Measurements from ENCODE around the gene RNF213.

Gene RNF213

GRCh38 chr17:80362428-80363119 is 101.9 kb downstream of the RNF213 start:
- Mint-ChIP-seq H3K36me3 (ENCODE audit: low read depth) (peaks cover 100% of the 10 kb centered on the region), H3K4me3 (no peak overlapping the region), H3K4me1 (ENCODE audit: low read depth) (no peaks in the 10 kb centered on the region), H3K27me3 (no peaks in the 10 kb centered on the region), H3K27ac (no peak overlapping the region), H3K9me3 (peaks cover 10% of the 10 kb centered on the region)
- intact Hi-C loops (cut with micrococcal nuclease), result no loop called here

- Mint-ChIP-seq H3K27me3 (no peaks in the 10 kb centered on the region), H3K4me3 (no peak overlapping the region), H3K9me3 (peaks cover 10% of the 10 kb centered on the region), H3K36me3 (ENCODE audit: low read depth) (peaks cover 100% of the 10 kb centered on the region), H3K27ac (no peak overlapping the region), H3K4me1 (ENCODE audit: low read depth) (no peaks in the 10 kb centered on the region)
- intact Hi-C loops (cut with micrococcal nuclease), result no loop called here
Observed at GRCh38 chr17:80363120-80363515, 102.5 kb downstream of the RNF213 start.

- no peak overlapping the region for H3K4me3 Mint-ChIP-seq
- peaks cover 100% of the 10 kb centered on the region for H3K36me3 Mint-ChIP-seq (ENCODE audit: low read depth)
Observed at GRCh38 chr17:80363518-80364090, 103.0 kb downstream of the RNF213 start.

GRCh38 chr17:80364091-80364691 is 103.5 kb downstream of the RNF213 start:
- Mint-ChIP-seq H3K27ac (no peak overlapping the region), H3K27me3 (no peaks in the 10 kb centered on the region), H3K36me3 (ENCODE audit: low read depth) (peaks cover 100% of the 10 kb centered on the region), H3K4me3 (no peak overlapping the region), H3K4me1 (ENCODE audit: low read depth) (no peaks in the 10 kb centered on the region), H3K9me3 (peaks cover 10% of the 10 kb centered on the region)
- intact Hi-C loops (cut with micrococcal nuclease), result no loop called here

More at GRCh38 chr17:80363518-80364090, 103.0 kb downstream of the RNF213 start:
- H3K9me3 Mint-ChIP-seq, result peaks cover 10% of the 10 kb centered on the region
- H3K27me3 Mint-ChIP-seq, result no peaks in the 10 kb centered on the region
- H3K4me1 Mint-ChIP-seq (ENCODE audit: low read depth), result no peaks in the 10 kb centered on the region
- no peak overlapping the region for H3K27ac Mint-ChIP-seq
- intact Hi-C loops (cut with micrococcal nuclease), result no loop called here

GRCh38 chr17:80365001-80365965 is 104.6 kb downstream of the RNF213 start:
- peaks cover 9% of the 10 kb centered on the region for H3K9me3 Mint-ChIP-seq
- H3K4me1 Mint-ChIP-seq (ENCODE audit: low read depth), result no peaks in the 10 kb centered on the region
- intact Hi-C loops (cut with micrococcal nuclease), result no loop called here
- peaks cover 100% of the 10 kb centered on the region for H3K36me3 Mint-ChIP-seq (ENCODE audit: low read depth)
- no peaks in the 10 kb centered on the region for H3K27me3 Mint-ChIP-seq
- H3K27ac Mint-ChIP-seq, result no peak overlapping the region
- no peak overlapping the region for H3K4me3 Mint-ChIP-seq

GRCh38 chr17:80365983-80366382 is 105.3 kb downstream of the RNF213 start:
- Mint-ChIP-seq H3K27ac (no peak overlapping the region), H3K4me3 (no peak overlapping the region), H3K9me3 (peaks cover 2% of the 10 kb centered on the region), H3K4me1 (ENCODE audit: low read depth) (no peaks in the 10 kb centered on the region), H3K36me3 (ENCODE audit: low read depth) (peaks cover 100% of the 10 kb centered on the region), H3K27me3 (no peaks in the 10 kb centered on the region)
- intact Hi-C loops (cut with micrococcal nuclease), result no loop called here

- Mint-ChIP-seq H3K4me3 (no peak overlapping the region), H3K27ac (peak overlapping the region; percentile 9), H3K36me3 (ENCODE audit: low read depth) (peaks cover 100% of the 10 kb centered on the region), H3K9me3 (no peaks in the 10 kb centered on the region), H3K27me3 (no peaks in the 10 kb centered on the region), H3K4me1 (ENCODE audit: low read depth) (no peaks in the 10 kb centered on the region)
- intact Hi-C loops (cut with micrococcal nuclease), result no loop called here
Observed at GRCh38 chr17:80367503-80367902, 106.9 kb downstream of the RNF213 start.

- Mint-ChIP-seq H3K9me3 (no peaks in the 10 kb centered on the region), H3K4me3 (no peak overlapping the region), H3K27me3 (no peaks in the 10 kb centered on the region), H3K4me1 (ENCODE audit: low read depth) (peaks cover 12% of the 10 kb centered on the region), H3K27ac (no peak overlapping the region), H3K36me3 (ENCODE audit: low read depth) (peaks cover 100% of the 10 kb centered on the region)
- intact Hi-C loops (cut with micrococcal nuclease), result loop anchor here (10.0 kb wide), 1 partner anchor 46 kb away; no protein-coding TSS in a partner anchor
Observed at GRCh38 chr17:80371196-80371595, 110.5 kb downstream of the RNF213 start.

- H3K4me3 Mint-ChIP-seq, result no peak overlapping the region
- H3K27ac Mint-ChIP-seq, result no peak overlapping the region
- peaks cover 100% of the 10 kb centered on the region for H3K36me3 Mint-ChIP-seq (ENCODE audit: low read depth)
Observed at GRCh38 chr17:80372456-80372855, 111.8 kb downstream of the RNF213 start.

GRCh38 chr17:80372922-80373570 is 112.4 kb downstream of the RNF213 start:
- Mint-ChIP-seq H3K9me3 (no peaks in the 10 kb centered on the region), H3K36me3 (ENCODE audit: low read depth) (peaks cover 100% of the 10 kb centered on the region), H3K4me3 (no peak overlapping the region), H3K4me1 (ENCODE audit: low read depth) (peaks cover 12% of the 10 kb centered on the region), H3K27ac (no peak overlapping the region), H3K27me3 (no peaks in the 10 kb centered on the region)
- intact Hi-C loops (cut with micrococcal nuclease), result loop anchor here (10.0 kb wide), 1 partner anchor 48 kb away; no protein-coding TSS in a partner anchor

More at GRCh38 chr17:80372456-80372855, 111.8 kb downstream of the RNF213 start:
- Mint-ChIP-seq H3K27me3 (no peaks in the 10 kb centered on the region), H3K9me3 (no peaks in the 10 kb centered on the region), H3K4me1 (ENCODE audit: low read depth) (peaks cover 12% of the 10 kb centered on the region)
- intact Hi-C loops (cut with micrococcal nuclease), result loop anchor here (10.0 kb wide), 1 partner anchor 48 kb away; no protein-coding TSS in a partner anchor

GRCh38 chr17:80374039-80374731 is 113.5 kb downstream of the RNF213 start:
- Mint-ChIP-seq H3K27ac (no peak overlapping the region), H3K4me1 (ENCODE audit: low read depth) (peaks cover 12% of the 10 kb centered on the region), H3K9me3 (no peaks in the 10 kb centered on the region), H3K4me3 (no peak overlapping the region), H3K27me3 (no peaks in the 10 kb centered on the region), H3K36me3 (ENCODE audit: low read depth) (peaks cover 100% of the 10 kb centered on the region)
- intact Hi-C loops (cut with micrococcal nuclease), result loop anchor here (10.0 kb wide), 1 partner anchor 49 kb away; no protein-coding TSS in a partner anchor

GRCh38 chr17:80374732-80375585 is 114.3 kb downstream of the RNF213 start:
- intact Hi-C loops (cut with micrococcal nuclease), result loop anchor here (10.0 kb wide), 1 partner anchor 50 kb away; no protein-coding TSS in a partner anchor
- Mint-ChIP-seq H3K4me1 (ENCODE audit: low read depth) (peaks cover 12% of the 10 kb centered on the region), H3K9me3 (no peaks in the 10 kb centered on the region), H3K36me3 (ENCODE audit: low read depth) (peaks cover 100% of the 10 kb centered on the region), H3K4me3 (no peak overlapping the region), H3K27me3 (no peaks in the 10 kb centered on the region), H3K27ac (no peak overlapping the region)

Data from dendritic cell treated with granulocyte-macrophage colony-stimulating factor and Interleukin-4, amounts not matched to agents 40 ng/mL and 50 ng/mL, for 4 days (primary cell).